Occipital lobe (tissue), 2 donors: ENCODE measurements around the gene LRP1-AS. TPM values are rescaled to one million over a fixed set of nuclear protein-coding genes. Genes with fewer than 3 reads are reported as not detected.

Source experiments
- DNase-seq: peaks from one replicate; lab custom pipeline; 2025; lab: John Stamatoyannopoulos, UW
- total RNA-seq: library from RNA; depleted of rRNA; stranded (reverse); fragments of >200 nt; gene quantifications from one replicate; pipeline ENCODE4 v1.2.3, GENCODE V29; 2014

LRP1-AS gene
- total RNA-seq: not detected

GRCh38 chr12:57146961-57147944 is at the start of gene LRP1-AS:
LRP1-AS (minus strand) TSS chr12:57147619.
- DNase-seq: no peak

GRCh38 chr12:57196956-57197355 is 49.5 kb upstream of the LRP1-AS start:
- DNase-seq: no peak

GRCh38 chr12:57196439-57196838 is 49.0 kb upstream of the LRP1-AS start:
- DNase-seq: peak; percentile 30

GRCh38 chr12:57195611-57196371 is 48.4 kb upstream of the LRP1-AS start:
- peak; percentile 25 for DNase-seq

GRCh38 chr12:57195186-57195585 is 47.8 kb upstream of the LRP1-AS start:
- DNase-seq: peak; percentile 14

- no peak for DNase-seq
Observed at GRCh38 chr12:57194253-57194652, 46.8 kb upstream of the LRP1-AS start.

- DNase-seq: no peak
Observed at GRCh38 chr12:57193706-57194245, 46.4 kb upstream of the LRP1-AS start.

GRCh38 chr12:57192920-57193319 is 45.5 kb upstream of the LRP1-AS start:
- no peak for DNase-seq

- no peak for DNase-seq
Observed at GRCh38 chr12:57191410-57191809, 44.0 kb upstream of the LRP1-AS start.

- no peak for DNase-seq
Observed at GRCh38 chr12:57190821-57191220, 43.4 kb upstream of the LRP1-AS start.

GRCh38 chr12:57190037-57190436 is 42.6 kb upstream of the LRP1-AS start:
- no peak for DNase-seq

- DNase-seq: no peak
Observed at GRCh38 chr12:57188090-57188425, 40.6 kb upstream of the LRP1-AS start.

GRCh38 chr12:57187222-57188089 is 40.0 kb upstream of the LRP1-AS start:
- DNase-seq: no peak

GRCh38 chr12:57185906-57186508 is 38.6 kb upstream of the LRP1-AS start:
- no peak for DNase-seq

GRCh38 chr12:57185403-57185802 is 38.0 kb upstream of the LRP1-AS start:
- DNase-seq: no peak

GRCh38 chr12:57183939-57184725 is 36.7 kb upstream of the LRP1-AS start:
- no peak for DNase-seq

GRCh38 chr12:57182918-57183575 is 35.6 kb upstream of the LRP1-AS start:
- peak; percentile 51 for DNase-seq

- DNase-seq: no peak
Observed at GRCh38 chr12:57181561-57182155, 34.2 kb upstream of the LRP1-AS start.

GRCh38 chr12:57181072-57181471 is 33.7 kb upstream of the LRP1-AS start:
- DNase-seq: no peak
